GM21423 (cell line): ENCODE results near the gene BMP2.

Experiments used
- ATAC-seq: cut with Tn5 transposase; IDR thresholded peaks from one replicate; pipeline ENCODE4 v1.9.1; 2021; ENCODE audit warnings: mild to moderate bottlenecking, moderate library complexity; ENCODE audit not compliant: unreplicated experiment

BMP2 gene

DNA sequence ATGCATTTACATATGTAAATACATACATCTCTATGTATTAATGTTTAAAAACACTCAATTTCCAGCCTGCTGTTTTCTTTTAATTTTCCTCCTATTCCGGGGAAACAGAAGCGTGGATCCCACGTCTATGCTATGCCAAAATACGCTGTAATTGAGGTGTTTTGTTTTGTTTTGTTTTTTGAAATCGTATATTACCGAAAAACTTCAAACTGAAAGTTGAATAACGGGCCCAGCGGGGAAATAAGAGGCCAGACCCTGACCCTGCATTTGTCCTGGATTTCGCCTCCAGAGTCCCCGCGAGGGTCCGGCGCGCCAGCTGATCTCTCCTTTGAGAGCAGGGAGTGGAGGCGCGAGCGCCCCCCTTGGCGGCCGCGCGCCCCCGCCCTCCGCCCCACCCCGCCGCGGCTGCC is 355 bp upstream of the BMP2 start:
- ATAC-seq = no peak

DNA sequence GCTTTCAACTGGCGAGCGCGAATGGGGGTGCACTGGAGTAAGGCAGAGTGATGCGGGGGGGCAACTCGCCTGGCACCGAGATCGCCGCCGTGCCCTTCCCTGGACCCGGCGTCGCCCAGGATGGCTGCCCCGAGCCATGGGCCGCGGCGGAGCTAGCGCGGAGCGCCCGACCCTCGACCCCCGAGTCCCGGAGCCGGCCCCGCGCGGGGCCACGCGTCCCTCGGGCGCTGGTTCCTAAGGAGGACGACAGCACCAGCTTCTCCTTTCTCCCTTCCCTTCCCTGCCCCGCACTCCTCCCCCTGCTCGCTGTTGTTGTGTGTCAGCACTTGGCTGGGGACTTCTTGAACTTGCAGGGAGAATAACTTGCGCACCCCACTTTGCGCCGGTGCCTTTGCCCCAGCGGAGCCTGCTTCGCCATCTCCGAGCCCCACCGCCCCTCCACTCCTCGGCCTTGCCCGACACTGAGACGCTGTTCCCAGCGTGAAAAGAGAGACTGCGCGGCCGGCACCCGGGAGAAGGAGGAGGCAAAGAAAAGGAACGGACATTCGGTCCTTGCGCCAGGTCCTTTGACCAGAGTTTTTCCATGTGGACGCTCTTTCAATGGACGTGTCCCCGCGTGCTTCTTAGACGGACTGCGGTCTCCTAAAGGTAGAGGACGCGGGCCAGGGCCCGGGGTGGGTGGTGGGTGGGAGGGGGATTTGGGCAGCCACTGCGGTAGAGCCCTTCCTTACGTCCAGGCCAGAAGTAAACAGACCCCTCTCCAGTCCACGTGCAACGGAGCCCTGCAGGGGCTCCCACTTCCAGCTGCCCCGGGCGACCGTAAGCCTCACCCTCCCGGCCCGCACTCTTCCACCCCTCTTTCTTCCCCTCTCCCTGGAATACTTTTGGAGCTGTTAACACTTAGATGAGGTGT is 998 bp downstream of the BMP2 start:
- no peak for ATAC-seq

DNA sequence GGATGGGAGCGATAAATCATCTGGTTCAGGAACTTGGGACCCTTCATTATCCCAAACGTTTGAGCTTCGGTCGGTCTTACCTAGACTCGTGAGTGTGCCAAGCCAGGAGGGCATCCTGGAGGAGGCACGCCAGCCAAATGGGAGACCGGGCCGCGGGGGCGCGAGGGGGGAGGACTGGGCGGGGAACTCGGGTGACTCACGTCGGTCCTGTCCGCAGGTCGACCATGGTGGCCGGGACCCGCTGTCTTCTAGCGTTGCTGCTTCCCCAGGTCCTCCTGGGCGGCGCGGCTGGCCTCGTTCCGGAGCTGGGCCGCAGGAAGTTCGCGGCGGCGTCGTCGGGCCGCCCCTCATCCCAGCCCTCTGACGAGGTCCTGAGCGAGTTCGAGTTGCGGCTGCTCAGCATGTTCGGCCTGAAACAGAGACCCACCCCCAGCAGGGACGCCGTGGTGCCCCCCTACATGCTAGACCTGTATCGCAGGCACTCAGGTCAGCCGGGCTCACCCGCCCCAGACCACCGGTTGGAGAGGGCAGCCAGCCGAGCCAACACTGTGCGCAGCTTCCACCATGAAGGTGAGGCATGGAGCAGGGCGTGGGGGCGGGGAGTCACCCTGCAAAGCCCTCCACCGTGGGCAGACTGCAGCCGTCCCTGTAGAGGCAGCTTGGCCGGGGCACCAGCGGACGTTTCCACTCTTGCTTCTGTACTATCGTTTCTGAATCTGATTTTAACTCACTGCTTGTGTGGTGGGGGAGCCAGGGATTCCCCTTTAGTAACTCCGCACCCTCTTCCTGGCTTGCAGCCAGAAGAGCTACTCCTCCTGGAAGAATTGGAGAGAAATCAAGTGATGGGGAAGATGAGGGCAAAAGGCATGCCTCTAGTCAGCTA is 2.7 kb downstream of the BMP2 start:
- no peak for ATAC-seq

DNA sequence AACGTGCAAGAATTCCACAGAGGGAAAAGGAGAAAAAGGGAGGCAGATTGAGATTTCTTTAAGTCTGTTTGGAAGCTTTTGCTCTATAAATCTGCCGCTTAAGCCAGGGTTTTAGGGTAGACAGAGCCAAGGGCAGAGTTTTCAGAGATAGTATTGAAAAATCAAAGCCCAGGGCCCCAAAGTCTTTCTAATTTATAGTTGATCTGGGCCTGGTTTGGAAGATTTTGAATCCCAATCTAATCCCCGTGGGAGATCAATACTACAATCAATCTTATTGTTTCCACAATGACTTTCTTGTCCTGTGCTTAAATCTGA is 3.3 kb downstream of the BMP2 start:
- ATAC-seq = no peak

DNA sequence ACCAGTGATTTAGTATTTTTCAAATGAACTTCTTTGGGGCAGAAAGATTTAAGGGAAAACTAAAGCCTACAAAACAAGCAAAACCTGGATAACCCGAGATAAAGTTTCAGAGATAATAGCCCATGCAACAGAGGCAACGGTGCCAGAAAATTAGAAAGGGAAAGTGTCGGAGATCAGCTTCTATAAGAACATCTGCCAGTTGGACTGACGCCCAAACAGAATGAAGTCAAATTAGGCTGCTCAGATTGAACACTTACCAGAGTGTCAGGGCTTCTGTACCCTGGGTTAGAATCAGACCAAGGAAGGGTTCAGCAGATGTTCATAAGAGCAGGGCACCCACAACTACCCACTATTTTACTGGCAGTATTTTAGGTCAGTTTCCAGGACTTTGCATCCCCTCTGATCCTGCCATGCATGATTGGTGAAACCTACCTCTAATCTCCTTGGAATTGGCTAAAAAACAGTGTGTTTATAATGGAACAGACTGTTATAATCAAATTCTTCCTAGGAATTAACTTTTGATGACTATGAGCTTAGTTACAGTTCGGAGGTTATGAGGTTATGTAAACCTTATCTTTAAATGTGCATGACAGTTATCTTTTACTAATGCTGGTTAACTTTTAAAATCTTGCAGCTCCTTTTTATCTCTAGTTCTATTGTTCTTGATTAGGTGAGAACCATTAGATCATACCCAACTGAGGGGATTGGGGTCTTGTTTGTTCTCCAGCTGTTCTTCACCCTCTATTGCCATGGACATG is 13.1 kb downstream of the BMP2 start:
- no peak for ATAC-seq

DNA sequence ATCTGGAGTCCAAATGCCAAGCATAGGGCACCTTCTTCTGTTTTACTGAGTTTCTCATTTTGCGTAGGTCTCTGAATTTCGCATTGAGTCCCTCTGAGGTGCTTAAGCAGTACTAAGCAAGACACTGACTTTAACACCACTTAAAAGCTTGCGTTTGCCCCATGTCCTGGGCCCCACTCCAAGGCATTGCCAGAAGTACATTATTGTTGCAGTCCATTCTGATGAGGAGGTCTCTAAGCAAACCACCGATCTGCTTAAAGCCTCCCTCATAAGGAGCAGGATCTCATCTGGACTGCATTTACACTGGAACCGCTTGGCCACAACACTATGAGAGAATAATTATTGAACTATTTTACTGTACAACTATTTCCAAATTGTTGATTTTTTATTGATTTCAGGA is 16.3 kb downstream of the BMP2 start:
- ATAC-seq = no peak

DNA sequence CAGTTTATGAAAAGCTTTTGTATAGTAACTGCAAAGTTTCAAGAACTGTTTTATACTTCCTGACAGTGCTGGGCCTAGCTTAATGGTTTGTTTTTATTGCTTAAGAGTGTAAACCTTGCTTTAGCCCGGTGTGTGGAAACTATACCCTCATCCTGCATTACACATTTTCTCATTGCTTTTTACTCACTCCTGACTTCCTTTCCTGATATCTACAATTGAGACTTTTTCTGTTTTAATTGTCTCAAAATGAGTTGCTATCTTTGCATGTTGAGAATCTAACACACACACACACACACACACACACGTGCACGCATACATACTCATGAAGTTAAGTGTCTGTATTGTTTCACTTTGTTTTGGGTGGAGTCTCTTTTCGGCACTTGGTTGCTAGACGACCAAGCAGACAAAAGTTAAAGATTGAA is 16.7 kb downstream of the BMP2 start:
- no peak for ATAC-seq

DNA sequence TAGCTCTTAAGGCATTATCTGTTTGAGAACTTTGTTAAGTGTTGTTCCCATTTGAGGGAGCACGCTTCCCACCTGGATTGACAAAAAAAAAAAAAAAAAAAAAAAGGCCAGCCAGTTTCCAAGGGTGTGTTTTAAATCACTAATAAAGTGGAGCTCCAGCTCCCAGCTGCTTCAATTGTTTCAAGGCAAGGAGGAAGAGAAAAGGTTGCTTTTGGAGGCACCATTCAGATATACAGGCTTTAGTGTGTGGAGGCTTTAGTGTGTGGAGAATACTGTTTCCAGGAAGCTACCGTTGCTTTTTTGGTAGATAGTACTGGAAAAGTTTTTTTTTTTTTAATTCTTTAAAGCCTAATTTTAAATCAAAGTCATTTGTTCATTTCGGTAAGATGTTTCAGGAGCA is 17.3 kb downstream of the BMP2 start:
- no peak for ATAC-seq

DNA sequence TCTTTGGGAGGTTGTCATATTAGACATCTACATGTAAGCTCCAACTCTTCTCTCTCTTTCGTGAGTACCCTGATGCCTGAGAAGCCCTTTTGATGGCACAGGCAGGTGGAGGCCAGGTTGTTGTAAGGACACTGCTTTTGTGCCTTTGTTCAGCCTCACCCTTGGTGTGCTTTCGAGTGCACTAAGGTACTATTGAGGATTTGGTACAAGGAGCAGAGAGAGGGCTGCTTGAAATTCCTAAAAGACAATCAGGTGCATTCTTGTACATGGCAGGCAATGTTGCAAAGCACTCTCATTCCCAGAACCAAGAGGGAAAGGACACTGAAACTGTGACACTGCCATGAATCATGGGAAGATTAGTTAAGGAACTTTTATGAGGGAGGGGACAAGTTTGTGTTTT is 19.1 kb downstream of the BMP2 start:
- no peak for ATAC-seq

DNA sequence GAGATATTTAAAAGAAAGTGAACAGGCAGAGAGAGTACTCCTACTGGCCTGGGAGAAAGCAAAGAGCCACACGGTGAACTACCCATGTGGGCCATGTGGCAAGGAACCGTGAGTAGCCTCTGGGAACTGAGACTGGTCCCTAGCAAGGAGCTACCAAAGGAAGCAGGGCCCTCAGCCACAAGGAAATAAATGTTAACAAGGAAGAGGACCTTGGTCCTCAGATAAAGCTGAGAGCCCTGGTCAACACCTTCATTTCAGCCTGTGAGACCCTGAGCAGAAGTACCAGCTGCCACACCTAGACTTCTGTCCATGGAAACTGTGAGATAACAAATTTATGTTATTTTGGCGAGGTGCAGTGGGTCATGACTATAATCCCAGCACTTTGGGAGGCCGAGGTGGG is 25.3 kb downstream of the BMP2 start:
- ATAC-seq = no peak

DNA sequence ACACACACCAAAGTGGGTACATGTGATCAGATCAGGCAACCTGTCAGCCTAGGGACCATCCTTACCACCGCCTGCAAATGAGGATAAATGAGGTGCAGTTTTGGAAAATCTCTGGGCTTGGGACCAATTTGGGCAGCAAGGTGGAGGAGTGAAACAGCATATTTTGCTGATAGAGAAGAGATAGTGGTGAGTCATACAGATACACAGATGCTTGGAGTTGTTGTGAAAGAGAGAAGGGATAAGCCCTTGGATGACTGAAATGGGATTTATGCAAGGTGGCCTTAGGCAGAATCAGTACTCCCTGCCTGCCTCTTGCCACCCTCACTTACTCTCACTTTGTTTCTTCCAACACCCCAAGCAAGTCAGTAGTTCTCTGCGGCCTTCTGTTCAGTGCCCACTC is 34.7 kb downstream of the BMP2 start:
- no peak for ATAC-seq

DNA sequence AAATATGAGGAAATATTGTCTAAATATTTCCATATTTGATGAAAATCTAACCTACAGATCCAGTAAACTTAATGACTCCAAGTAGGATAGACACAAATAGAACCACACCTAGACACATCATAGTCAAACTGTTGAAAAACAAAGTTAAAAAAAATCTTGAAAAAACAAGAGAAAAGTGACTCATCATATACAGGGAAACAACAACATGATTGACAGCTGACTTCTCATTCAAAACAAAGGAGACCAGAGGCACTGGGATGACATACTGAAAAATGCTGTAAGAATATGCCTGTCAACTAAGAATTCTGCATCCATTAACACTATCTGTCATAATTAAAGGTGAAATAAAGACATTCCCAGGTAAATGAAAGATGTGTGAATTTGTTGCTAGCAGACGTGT is 38.8 kb downstream of the BMP2 start:
- ATAC-seq = no peak

DNA sequence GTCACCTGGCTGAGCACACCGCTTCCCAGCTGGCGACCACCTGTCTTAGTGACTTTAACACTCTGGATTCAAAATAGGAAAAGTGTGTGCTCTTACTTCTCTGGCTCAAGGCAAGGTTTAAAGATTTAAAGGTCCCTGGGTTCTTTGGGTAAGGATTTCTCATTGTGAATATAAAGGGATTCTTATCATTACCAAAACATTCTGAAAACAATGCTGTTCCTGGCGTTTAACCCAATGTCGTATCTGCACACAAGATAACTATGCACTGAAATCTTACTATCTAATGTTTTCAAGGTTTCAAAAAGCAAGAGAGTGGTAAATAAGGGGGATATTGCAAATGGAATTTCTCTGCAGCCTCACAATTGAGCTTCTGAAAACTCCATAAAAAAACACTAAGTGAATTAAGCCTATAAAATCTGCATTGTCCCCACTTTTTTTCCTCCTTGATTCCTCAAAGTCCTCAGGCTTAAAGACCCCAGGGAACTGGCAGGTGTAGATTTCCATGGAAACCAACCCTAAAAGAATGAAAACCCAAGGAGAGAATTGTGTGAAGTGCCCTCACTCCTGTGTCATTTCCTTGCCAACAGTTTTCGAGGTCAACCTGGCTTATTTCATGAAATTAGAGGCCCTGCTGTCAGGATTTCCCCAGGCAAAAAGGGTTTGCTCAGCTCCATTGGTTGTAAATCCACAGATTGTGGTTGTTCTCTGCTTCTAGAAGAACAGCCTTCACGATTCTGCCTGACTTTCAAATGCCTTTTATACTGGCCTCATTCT is 44.0 kb downstream of the BMP2 start:
- no peak for ATAC-seq

DNA sequence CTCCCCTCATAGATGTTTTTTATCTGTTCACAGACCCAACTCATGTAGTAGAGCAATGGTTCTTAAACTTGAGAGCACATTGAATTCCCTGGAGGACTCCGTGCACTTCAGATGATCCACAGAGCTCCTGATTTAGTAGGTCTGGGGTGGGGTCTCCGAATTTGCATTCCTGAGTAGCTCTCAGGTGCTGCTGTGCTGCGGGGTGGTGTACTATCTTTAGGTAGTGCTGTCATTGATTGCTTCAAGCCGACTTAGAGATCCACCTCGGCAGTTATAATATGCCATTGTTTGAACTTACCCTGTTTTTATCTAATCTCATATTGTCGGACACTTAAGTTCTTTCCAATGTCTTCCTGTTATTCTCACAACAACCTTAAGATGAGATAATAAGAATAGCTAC is 45.0 kb downstream of the BMP2 start:
- ATAC-seq = no peak

DNA sequence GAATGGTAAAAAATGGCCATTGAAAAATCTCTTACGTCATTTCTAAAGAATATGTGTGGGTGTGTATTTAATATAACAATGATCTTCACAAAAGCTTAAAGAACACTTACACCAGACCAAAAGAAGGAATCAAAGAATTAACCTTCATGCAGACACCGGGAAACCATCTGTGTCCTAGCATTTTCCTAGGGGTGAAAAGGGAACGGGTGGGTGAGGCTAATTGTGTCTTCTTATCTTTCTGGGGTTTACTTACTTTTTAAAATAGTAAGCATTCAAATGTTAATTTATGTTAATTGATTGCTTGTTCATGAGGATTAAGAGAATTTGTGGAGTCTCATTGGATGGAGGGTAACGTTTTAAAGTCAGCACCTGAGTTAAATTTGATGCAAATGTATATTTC is 47.5 kb downstream of the BMP2 start:
- ATAC-seq = no peak

DNA sequence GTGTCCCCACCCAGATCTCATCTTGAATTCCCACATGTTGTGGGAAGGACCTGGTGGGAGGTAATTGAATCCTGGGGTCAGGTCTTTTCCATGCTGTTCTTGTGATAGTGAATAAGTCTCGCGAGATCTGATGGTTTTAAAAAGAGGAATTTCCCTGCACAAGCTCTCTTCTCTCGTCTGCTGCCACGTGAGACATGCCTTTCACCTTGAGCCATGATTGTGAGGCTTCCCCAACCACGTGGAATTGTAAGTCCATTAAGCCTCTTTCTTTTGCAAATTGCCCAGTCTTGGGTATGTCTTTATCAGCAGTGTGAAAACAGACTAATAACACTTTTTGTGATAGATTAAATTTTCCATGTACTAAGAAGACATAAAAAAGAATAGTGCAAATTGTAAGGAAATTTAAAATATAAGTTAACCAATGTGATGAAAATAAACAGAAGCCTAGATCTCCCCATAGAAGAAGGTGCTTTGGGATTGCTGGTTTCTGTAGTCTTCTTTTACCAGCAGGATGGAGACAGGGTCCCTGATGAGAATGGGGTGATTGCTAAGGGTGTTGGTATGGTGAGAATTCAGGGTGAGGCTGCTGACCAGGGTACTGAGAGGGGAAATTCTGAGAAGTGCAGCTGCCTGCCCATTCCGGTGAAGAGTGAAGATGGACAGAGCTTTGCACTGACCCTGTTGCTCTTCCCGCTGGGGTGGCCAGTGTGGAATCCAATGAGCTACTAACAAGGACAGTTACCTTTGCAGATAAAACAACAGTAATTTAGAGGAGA is 50.7 kb downstream of the BMP2 start:
- ATAC-seq = no peak

DNA sequence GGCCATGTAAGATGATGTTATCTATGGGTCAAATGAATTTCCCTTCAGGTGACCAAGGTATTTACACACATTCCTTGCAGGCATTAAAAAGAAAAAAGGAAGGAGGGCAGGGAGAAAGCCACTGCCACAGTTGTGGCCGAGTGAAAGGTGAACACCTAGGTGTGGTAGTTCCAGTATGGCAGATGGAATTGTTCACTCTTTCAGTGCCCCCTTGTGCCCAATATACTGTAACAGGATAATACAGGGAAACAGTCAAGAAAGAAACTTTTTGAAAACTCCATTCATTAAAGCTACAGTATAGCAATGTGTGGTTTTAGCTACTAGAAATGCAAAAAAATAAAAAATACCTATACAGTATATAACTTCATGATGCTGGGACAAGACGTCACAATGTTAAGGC is 52.1 kb downstream of the BMP2 start:
- no peak for ATAC-seq

DNA sequence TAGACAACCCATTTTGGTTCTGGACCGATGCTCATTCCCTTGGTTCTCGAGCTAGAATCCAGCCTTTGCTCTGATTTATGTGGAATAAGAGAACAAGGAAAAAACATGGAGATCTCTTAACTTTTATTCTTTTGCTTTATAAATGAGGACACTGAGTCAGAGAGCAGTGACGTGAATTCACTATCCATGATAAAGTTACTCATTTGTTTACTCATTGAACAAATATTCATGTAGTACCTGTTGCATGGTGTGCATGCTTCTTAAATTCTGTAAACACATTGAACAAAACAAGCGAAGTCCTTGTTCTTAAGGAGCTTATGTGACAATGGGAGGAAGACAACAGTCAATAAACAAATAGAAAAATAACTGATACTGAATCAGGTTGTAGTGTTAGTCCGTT is 56.9 kb downstream of the BMP2 start:
- ATAC-seq = no peak

DNA sequence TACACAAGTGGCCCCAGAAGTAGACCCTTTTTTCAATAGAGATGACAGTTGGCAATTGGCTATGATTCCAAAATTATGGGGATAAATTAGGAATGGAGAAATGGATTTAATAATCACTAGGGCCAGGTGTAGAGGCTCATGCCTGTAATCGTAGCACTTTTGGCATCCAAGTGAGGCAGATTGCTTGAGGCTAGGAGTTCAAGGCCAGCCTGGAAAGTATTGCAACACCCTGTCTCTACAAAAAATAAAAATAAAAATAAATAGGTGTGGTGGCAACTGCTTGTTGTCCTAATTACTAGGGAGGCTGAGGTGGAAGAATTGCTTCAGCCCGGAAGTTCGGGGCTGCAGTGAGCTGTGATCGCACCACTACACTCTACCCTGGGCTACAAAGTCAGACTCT is 60.0 kb downstream of the BMP2 start:
- ATAC-seq = no peak
